HG03103 (cell line): Measurements from ENCODE around the gene TMA7B.
"Not testable (repeated sequence)": the region's sequence is repeated elsewhere in the genome, so short reads cannot be mapped to it uniquely, and the experiment has no call there.

Experiments
- ATAC-seq: cut with Tn5 transposase; IDR thresholded peaks from one replicate; pipeline ENCODE4 v1.9.1; 2021; ENCODE audit warnings: low read depth; ENCODE audit not compliant: unreplicated experiment

The TMA7B gene

DNA sequence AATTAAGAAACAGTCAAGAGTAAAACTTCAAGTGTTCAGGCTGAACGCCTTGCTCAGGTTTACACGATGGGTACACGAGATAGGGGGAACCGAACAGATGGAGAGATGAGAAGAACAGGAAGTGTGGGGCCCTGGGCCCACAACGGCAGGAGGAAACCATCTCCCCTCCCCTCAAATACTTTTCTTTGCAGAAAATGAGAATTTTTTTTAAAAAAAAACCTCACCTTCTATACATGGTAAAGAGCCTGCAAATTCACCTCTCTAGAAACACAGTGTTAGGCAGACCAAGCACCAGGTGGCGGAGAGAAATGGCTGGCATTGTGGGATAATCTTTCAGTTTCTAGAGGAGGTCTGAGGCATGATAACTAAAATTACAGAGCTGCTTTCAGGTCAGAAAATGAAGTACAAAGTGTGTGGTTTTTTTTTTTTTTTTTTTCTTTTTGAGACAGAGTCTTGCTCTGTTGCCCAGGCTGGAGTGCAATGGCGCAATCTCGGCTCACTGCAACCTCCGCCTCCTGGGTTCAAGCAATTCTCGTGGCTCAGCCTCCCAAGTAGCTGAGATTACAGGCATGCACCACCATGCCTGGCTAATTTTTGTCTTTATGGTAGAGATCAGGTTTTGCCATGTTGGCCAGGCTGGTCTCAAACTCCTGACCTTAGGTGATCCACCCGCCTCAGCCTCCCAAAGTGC lies 8.4 kb upstream of the TMA7B start:
- not testable (repeated sequence) for ATAC-seq

- ATAC-seq = no peak
Observed at GRCh38 chr22:39952347-39952746, 7.8 kb upstream of the TMA7B start.

DNA sequence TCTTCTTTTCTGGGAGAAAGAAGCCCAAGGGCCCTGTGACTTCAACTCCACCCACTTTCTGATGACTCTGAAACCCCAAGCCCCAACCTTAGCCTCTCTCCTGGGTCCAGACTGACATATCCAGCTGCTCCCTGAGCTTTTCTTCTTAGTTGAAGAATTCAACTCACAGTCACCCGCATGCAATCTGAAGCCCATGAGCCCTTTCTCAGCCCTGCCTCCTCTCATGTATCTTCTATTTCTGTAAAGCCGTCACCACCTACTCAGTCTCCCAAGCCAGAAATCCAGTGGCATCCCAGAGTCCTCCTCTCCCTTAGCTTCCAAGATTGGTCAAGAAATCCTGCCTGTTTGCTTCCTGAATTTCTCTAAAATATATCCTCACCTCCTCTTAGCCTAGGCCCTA lies 7.1 kb upstream of the TMA7B start:
- no peak for ATAC-seq

DNA sequence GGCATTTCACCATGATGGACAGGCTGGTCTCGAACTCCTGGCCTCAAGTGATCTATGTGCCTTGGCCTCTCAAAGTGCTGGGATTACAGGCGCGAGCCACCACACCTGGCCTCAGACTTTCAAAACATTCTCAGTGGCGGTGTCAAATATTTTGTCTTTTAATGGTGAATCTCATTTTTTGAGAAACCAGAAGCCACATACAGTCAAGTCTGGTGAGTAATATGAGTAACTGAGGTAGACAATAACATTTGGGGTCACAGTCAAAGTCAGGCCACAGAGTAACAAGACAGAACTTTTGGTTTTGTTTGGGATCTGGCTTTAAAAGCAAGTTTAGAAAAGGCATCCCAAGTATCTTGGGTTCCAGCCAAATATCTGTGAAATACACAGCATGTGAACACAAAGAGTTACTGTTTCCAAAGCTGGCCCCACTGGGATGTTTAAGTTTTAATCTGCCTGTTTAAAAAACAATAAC lies 5.6 kb upstream of the TMA7B start:
- ATAC-seq = no peak

DNA sequence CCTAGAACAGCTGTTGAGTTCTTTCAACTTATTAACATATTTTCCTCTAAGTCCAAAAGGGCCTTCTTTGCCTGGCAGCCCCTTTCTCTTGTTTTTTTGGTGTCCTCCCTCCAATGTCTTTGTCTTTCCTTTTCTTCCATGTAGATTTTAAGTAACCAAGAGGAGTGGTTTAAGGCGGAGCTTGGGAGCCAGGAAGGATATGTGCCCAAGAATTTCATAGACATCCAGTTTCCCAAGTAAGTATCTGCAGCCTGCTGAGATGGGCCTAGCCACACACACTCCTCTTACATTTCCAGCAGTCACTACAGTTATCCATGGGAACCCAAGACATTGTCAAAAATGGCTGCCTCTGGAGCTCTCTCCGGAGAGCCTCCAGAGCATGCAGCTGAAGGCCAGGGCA lies 4.5 kb upstream of the TMA7B start:
- ATAC-seq = no peak

GRCh38 chr22:39956932-39957664 lies 3.1 kb upstream of the TMA7B start:
- ATAC-seq = no peak

DNA sequence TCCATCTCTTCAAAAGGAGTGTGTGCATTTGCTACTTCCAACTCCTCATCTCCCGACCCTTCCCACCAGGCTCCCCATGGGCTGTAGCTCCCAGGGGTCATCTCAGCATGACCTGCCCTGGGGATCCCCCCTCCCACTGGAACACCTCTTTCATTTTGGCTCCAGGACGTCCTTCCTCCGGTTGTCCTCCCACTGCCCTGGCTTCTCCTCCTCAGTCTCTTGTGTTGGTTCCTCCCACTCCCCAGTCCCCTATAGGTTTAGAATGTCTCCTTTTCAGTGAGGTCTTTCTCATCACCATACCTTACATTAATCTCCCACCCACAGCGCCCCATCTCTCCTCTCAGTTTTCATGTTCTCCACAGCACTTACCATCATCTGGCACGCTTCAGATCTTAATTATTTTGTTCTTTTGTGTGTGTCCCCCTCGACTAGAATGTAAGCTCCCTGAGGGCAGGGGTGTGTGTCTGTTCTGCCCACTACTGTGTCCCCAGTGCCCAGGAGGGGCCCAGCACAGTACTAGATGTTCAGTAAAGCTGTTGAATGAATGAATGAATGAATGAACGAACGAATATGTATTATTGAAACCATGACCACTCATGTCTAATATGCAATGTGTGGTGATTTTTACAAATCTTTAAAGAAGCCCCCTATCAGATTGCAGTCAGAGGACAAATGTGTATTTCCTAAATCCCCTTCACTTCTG lies 2.0 kb upstream of the TMA7B start:
- ATAC-seq = no peak

- ATAC-seq = no peak
Observed at GRCh38 chr22:39958949-39959639, 1.1 kb upstream of the TMA7B start.

DNA sequence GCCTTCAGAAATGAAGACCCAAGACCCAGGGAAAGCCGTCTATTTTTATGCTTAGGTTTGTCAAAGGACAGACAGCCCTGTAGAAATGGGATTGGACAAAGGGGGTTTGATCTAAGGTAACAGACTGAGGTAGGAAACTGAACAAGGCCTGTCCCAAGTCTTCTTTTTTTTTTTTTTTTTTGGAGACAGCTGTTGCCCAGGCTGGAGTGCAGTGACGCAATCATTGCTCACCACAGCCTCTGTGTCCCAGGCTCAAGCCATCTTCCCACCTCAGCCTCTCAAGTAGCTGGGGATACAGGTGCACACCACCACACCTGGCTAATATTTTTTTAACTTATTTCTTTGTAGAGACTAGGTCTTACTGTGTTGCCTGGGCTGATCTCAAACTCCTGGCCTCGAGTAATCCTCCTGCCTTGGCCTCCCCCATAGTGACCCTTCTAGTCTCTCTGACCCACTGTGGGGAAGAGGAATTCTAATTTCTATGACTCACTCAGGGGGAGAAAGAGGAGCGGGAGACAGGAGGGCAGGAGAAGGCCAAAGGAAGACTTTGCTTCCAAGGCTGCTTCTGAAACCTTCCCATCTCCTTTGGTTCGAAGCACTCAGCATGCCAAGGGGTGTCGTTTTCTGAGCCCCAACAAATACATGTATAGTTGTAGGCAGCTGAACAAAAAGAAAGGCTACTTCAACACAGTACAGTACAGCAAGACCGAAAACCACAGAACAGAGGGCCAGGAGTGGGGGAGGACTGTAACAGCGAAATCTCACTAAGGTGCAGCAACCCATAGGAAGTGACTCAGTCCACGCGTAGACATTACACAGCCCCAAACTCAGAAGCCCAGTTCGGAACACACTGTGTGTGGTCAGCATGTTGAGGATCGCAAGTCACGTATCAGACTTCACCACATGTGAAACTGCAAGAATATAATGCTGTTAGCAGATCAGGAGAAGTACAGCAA lies 872 bp downstream of the TMA7B start:
- peak; percentile 64 for ATAC-seq

GRCh38 chr22:39962071-39962470 lies 1.9 kb downstream of the TMA7B start:
- no peak for ATAC-seq

DNA sequence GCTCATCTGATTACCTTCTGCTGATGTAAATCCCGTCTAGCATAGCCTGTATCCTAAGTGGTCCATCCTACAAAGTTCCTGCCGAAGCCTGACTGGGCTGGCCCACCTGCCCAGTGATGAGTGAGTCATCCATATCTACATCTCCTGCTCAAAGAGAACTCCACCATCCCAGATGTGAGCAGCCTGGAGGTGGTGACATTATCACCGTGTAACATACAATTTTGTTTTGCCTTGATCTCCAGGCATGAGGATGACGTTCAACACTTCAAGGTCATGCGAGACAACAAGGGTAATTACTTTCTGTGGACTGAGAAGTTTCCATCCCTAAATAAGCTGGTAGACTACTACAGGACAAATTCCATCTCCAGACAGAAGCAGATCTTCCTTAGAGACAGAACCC lies 5.6 kb downstream of the TMA7B start:
- ATAC-seq = no peak

DNA sequence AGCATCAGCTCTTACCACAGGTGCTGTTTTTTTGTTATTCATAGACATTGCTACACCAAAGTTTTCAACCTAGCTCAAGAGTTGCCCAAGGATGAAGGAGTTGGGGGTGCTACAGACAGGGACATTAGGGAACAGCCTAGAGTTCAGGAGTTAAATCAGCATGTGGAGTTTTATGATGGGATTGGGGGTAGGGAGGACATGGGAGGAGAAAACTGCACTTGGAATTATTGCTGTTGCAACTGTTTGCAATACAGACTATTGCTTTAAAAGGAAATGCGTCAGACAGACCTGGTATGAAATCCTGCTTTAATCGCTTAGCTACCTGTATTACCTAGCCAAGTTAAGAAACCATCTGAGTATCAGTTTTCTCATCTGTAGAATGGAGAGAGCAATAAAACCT lies 6.3 kb downstream of the TMA7B start:
- no peak for ATAC-seq

- no peak for ATAC-seq
Observed at GRCh38 chr22:39967103-39967829, 7.1 kb downstream of the TMA7B start.

GRCh38 chr22:39967996-39968972 lies 8.1 kb downstream of the TMA7B start:
- ATAC-seq = no peak

DNA sequence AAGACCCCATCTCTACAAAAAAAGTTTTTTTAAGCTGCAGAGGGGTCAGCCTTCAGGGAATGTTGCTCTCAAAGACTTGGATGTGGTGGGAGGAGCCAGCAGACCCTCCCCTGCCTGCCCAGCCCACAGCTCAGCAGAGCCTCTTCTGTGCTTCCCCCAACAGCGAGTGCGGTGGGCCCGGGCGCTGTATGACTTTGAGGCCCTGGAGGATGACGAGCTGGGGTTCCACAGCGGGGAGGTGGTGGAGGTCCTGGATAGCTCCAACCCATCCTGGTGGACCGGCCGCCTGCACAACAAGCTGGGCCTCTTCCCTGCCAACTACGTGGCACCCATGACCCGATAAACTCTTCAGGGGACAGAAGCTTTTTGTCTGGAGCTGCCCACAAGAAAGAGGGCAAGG lies 10.5 kb downstream of the TMA7B start:
- no peak for ATAC-seq

- ATAC-seq = no peak
Observed at GRCh38 chr22:39972641-39973040, 12.4 kb downstream of the TMA7B start.

- no peak for ATAC-seq
Observed at GRCh38 chr22:39973656-39974055, 13.5 kb downstream of the TMA7B start.

DNA sequence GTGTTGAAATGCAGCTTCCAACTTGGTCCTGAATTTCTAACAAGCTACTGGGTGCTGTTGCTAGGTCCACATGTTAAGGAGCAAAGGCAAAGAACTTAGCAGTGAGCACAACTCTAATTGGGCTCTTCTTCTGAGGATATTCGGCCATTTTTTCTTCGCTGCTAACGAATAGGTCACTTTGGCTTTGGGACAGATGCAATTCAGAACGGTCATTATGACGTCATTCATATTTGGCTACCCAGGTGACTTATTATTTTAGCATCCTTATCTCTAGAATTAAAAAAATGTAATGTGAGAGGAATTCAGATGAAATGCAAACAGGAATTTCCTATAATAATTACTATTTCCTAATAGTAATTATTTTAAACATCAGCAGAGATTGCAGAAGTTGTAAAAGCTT lies 13.9 kb downstream of the TMA7B start:
- ATAC-seq = no peak
